ENCODE results near the gene NUDT12. TPM values are rescaled to one million over a fixed set of nuclear protein-coding genes. Genes with fewer than 3 reads are reported as not detected.

The NUDT12 gene
- total RNA-seq, 1 experiment from 2014 or later, result 12.3 TPM

DNA sequence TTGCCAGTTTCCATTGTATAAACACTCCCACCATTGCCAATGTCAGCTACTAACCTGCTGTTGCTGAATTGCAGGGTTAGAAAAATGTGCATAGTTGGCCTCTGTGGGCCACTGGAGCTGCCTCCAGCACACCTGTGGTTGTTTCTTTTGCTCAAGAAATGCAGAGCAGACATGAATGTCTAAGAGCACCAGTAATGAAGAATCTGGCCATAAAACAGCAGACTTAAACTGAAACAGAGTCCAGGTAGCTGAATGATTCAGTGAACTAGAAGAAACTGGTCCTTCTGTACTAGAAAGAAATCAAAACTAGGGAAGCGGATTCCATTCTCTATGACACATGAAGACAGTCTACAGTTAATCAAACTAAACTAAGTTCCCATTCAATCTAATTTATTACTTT is 48.2 kb downstream of the NUDT12 start:
- no TSS peak for BruUV-seq (replicated peaks)
- H3K9me3 ChIP-seq, result no peaks in the 10 kb centered on the region
- Mint-ChIP-seq H3K9me3 (ENCODE audit: unreplicated experiment) (no peaks in the 10 kb centered on the region), H3K27me3 (ENCODE audit: insufficient read depth, unreplicated experiment) (peaks cover 2% of the 10 kb centered on the region), H3K4me3 (ENCODE audit: unreplicated experiment) (no peak overlapping the region), H3K36me3 (ENCODE audit: insufficient read depth, unreplicated experiment) (no peaks in the 10 kb centered on the region), H3K27ac (ENCODE audit: unreplicated experiment) (no peak overlapping the region), H3K4me1 (ENCODE audit: low read depth, unreplicated experiment) (peaks cover 13% of the 10 kb centered on the region)
- intact Hi-C loops (cut with micrococcal nuclease; ENCODE audit: unreplicated experiment), result no loop called here
- DNase-seq, result no peak
- H3K27me3 ChIP-seq (replicated peaks; ENCODE audit: control insufficient read depth, insufficient read depth, low read length), result no peaks in the 10 kb centered on the region
- TF ChIP-seq, protein P1, sequence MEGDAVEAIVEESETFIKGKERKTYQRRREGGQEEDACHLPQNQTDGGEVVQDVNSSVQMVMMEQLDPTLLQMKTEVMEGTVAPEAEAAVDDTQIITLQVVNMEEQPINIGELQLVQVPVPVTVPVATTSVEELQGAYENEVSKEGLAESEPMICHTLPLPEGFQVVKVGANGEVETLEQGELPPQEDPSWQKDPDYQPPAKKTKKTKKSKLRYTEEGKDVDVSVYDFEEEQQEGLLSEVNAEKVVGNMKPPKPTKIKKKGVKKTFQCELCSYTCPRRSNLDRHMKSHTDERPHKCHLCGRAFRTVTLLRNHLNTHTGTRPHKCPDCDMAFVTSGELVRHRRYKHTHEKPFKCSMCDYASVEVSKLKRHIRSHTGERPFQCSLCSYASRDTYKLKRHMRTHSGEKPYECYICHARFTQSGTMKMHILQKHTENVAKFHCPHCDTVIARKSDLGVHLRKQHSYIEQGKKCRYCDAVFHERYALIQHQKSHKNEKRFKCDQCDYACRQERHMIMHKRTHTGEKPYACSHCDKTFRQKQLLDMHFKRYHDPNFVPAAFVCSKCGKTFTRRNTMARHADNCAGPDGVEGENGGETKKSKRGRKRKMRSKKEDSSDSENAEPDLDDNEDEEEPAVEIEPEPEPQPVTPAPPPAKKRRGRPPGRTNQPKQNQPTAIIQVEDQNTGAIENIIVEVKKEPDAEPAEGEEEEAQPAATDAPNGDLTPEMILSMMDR (IDR thresholded peaks at IDR 0.05; ENCODE audit: insufficient read depth in 1 of 2, low read depth in 1 of 2, low read length in 1 of 2, severe bottlenecking in 1 of 2, unreplicated experiment in 1 of 2), result no peak
- H3K36me3 ChIP-seq (ENCODE audit: control insufficient read depth, insufficient read depth, low read length), result no peaks in the 10 kb centered on the region
- H3K4me3 ChIP-seq (ENCODE audit: low read depth, low read length), result no peak overlapping the region
- CTCF ChIA-PET, result no interaction called here
- H3K4me1 ChIP-seq, result peaks cover 23% of the 10 kb centered on the region
- POLR2A ChIA-PET, result no interaction called here

- ChIA-PET POLR2A (no interaction called here), CTCF (no interaction called here)
- no TSS peak for BruUV-seq (replicated peaks)
Observed at GRCh38 chr5:103513701-103514100, 48.9 kb downstream of the NUDT12 start.

DNA sequence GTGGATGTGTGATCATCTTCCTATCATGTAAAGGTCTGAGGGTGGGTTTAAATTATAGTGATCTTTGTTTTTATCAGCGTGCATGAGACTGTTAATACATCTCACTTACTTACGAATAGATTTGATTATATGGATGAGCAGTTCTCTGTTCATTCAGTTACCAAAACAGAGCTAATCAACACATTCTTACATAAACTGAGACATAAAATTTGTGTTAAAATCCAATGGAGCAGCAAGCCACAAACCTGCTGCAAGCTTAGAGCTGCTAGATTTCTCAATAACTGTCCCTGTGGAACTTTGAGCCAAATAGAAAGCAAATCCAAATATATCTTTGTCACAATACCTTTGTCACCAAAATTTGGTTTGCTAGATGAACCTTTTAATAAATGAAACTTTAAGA is 50.1 kb downstream of the NUDT12 start:
- H3K27me3 Mint-ChIP-seq (ENCODE audit: insufficient read depth, unreplicated experiment), result peaks cover 1% of the 10 kb centered on the region
- peaks cover 13% of the 10 kb centered on the region for H3K4me1 Mint-ChIP-seq (ENCODE audit: low read depth, unreplicated experiment)
- TF ChIP-seq, protein P1 (IDR thresholded peaks at IDR 0.05; ENCODE audit: insufficient read depth in 1 of 2, low read depth in 1 of 2, low read length in 1 of 2, severe bottlenecking in 1 of 2, unreplicated experiment in 1 of 2), result no peak
- no peak overlapping the region for H3K4me3 Mint-ChIP-seq (ENCODE audit: unreplicated experiment)
- CTCF ChIA-PET, result no interaction called here
- no peaks in the 10 kb centered on the region for H3K9me3 Mint-ChIP-seq (ENCODE audit: unreplicated experiment)
- no peak for DNase-seq
- Histone ChIP-seq H3K4me3 (ENCODE audit: low read depth, low read length) (no peak overlapping the region), H3K4me1 (peaks cover 23% of the 10 kb centered on the region), H3K9me3 (no peaks in the 10 kb centered on the region), H3K27me3 (replicated peaks; ENCODE audit: control insufficient read depth, insufficient read depth, low read length) (no peaks in the 10 kb centered on the region), H3K36me3 (ENCODE audit: control insufficient read depth, insufficient read depth, low read length) (no peaks in the 10 kb centered on the region)
- POLR2A ChIA-PET, result no interaction called here
- no peak overlapping the region for H3K27ac Mint-ChIP-seq (ENCODE audit: unreplicated experiment)
- H3K36me3 Mint-ChIP-seq (ENCODE audit: insufficient read depth, unreplicated experiment), result no peaks in the 10 kb centered on the region
- no TSS peak for BruUV-seq (replicated peaks)
- intact Hi-C loops (cut with micrococcal nuclease; ENCODE audit: unreplicated experiment), result no loop called here

More at GRCh38 chr5:103513701-103514100, 48.9 kb downstream of the NUDT12 start:
- Mint-ChIP-seq H3K27me3 (ENCODE audit: insufficient read depth, unreplicated experiment) (peaks cover 2% of the 10 kb centered on the region), H3K36me3 (ENCODE audit: insufficient read depth, unreplicated experiment) (no peaks in the 10 kb centered on the region), H3K4me1 (ENCODE audit: low read depth, unreplicated experiment) (peaks cover 13% of the 10 kb centered on the region), H3K4me3 (ENCODE audit: unreplicated experiment) (no peak overlapping the region), H3K9me3 (ENCODE audit: unreplicated experiment) (no peaks in the 10 kb centered on the region), H3K27ac (ENCODE audit: unreplicated experiment) (no peak overlapping the region)
- TF ChIP-seq, protein P1 (IDR thresholded peaks at IDR 0.05; ENCODE audit: insufficient read depth in 1 of 2, low read depth in 1 of 2, low read length in 1 of 2, severe bottlenecking in 1 of 2, unreplicated experiment in 1 of 2), result no peak
- intact Hi-C loops (cut with micrococcal nuclease; ENCODE audit: unreplicated experiment), result no loop called here
- Histone ChIP-seq H3K4me1 (peaks cover 23% of the 10 kb centered on the region), H3K9me3 (no peaks in the 10 kb centered on the region), H3K36me3 (ENCODE audit: control insufficient read depth, insufficient read depth, low read length) (no peaks in the 10 kb centered on the region), H3K4me3 (ENCODE audit: low read depth, low read length) (no peak overlapping the region), H3K27me3 (replicated peaks; ENCODE audit: control insufficient read depth, insufficient read depth, low read length) (no peaks in the 10 kb centered on the region)
- no peak for DNase-seq
